Parathyroid adenoma (tissue), 2 donors: ENCODE measurements around the gene DCUN1D2.

Source experiments
- H2AFZ ChIP-seq: fragments of 300-600 bp; sonication (generic); one replicate; pipeline ENCODE4 v1.7.0; 2017; ENCODE audit warnings: antibody characterized with exemption, mild to moderate bottlenecking
- H3K27ac ChIP-seq: fragments of 300-600 bp; sonication (generic); one replicate; pipeline ENCODE4 v1.7.0; 2017
- H3K27me3 ChIP-seq: fragments of 300-600 bp; sonication (generic); one replicate; pipeline ENCODE4 v1.7.0; 2017; ENCODE audit warnings: low read length; ENCODE audit not compliant: control insufficient read depth, insufficient read depth
- H3K36me3 ChIP-seq: fragments of 300-600 bp; sonication (generic); one replicate; pipeline ENCODE4 v1.7.0; 2017; ENCODE audit warnings: low read length; ENCODE audit not compliant: control insufficient read depth, insufficient read depth
- H3K4me1 ChIP-seq: fragments of 300-600 bp; sonication (generic); one replicate; pipeline ENCODE4 v1.7.0; 2017; ENCODE audit warnings: control low read depth
- H3K4me2 ChIP-seq: fragments of 300-600 bp; sonication (generic); one replicate; pipeline ENCODE4 v1.7.0; 2017; ENCODE audit warnings: low read length
- H3K4me3 ChIP-seq: fragments of 300-600 bp; sonication (generic); one replicate; pipeline ENCODE4 v1.7.0; 2017; ENCODE audit warnings: low read depth, low read length
- H3K79me2 ChIP-seq: fragments of 300-600 bp; sonication (generic); one replicate; pipeline ENCODE4 v1.7.0; 2017; ENCODE audit warnings: control low read depth
- H3K9ac ChIP-seq: fragments of 300-600 bp; sonication (generic); one replicate; pipeline ENCODE4 v1.7.0; 2017; ENCODE audit warnings: mild to moderate bottlenecking
- H3K9me3 ChIP-seq: fragments of 300-600 bp; sonication (generic); one replicate; pipeline ENCODE4 v1.7.0; 2017; ENCODE audit warnings: low read length; ENCODE audit not compliant: control insufficient read depth
- CTCF ChIP-seq: fragments of 300-600 bp; sonication (generic); IDR thresholded peaks from one replicate; pipeline ENCODE4 v1.7.0; 2017; ENCODE audit warnings: antibody characterized with exemption, mild to moderate bottlenecking
- donor health status: primary hyperparathyroidism.

The DCUN1D2 gene

GRCh38 chr13:113443991-113444390, 46.5 kb downstream of the DCUN1D2 start:
- Histone ChIP-seq H3K4me2 (no peak overlapping the region), H3K27ac (no peak overlapping the region), H3K79me2 (no peaks in the 10 kb centered on the region), H3K9me3 (no peaks in the 10 kb centered on the region), H3K36me3 (no peaks in the 10 kb centered on the region), H3K4me1 (no peaks in the 10 kb centered on the region), H3K4me3 (no peak overlapping the region), H3K27me3 (no peaks in the 10 kb centered on the region), H3K9ac (no peak overlapping the region), H2AFZ (no peak overlapping the region)
- TF ChIP-seq CTCF: no peak

GRCh38 chr13:113442985-113443362, 47.5 kb downstream of the DCUN1D2 start:
- TF ChIP-seq CTCF: no peak
- Histone ChIP-seq H2AFZ (no peak overlapping the region), H3K4me3 (no peak overlapping the region), H3K9me3 (no peaks in the 10 kb centered on the region), H3K4me2 (no peak overlapping the region), H3K9ac (no peak overlapping the region), H3K27ac (no peak overlapping the region), H3K79me2 (no peaks in the 10 kb centered on the region), H3K27me3 (no peaks in the 10 kb centered on the region), H3K36me3 (no peaks in the 10 kb centered on the region), H3K4me1 (no peaks in the 10 kb centered on the region)

GRCh38 chr13:113442354-113442984, 48.0 kb downstream of the DCUN1D2 start:
- H3K36me3 ChIP-seq: no peaks in the 10 kb centered on the region
- H3K9me3 ChIP-seq: no peaks in the 10 kb centered on the region
- no peak overlapping the region for H3K27ac ChIP-seq
- H3K27me3 ChIP-seq: no peaks in the 10 kb centered on the region
- no peak overlapping the region for H3K4me3 ChIP-seq
- no peaks in the 10 kb centered on the region for H3K79me2 ChIP-seq
- no peaks in the 10 kb centered on the region for H3K4me1 ChIP-seq
- H3K9ac ChIP-seq: no peak overlapping the region
- no peak overlapping the region for H2AFZ ChIP-seq
- H3K4me2 ChIP-seq: no peak overlapping the region
- no peak for TF ChIP-seq CTCF

GRCh38 chr13:113441661-113442060, 48.9 kb downstream of the DCUN1D2 start:
- H3K36me3 ChIP-seq: no peaks in the 10 kb centered on the region

More at GRCh38 chr13:113441661-113442060, 48.9 kb downstream of the DCUN1D2 start:
- Histone ChIP-seq H3K79me2 (no peaks in the 10 kb centered on the region), H3K4me1 (no peaks in the 10 kb centered on the region), H3K27me3 (no peaks in the 10 kb centered on the region), H3K9me3 (no peaks in the 10 kb centered on the region), H3K9ac (no peak overlapping the region), H3K4me2 (no peak overlapping the region), H3K4me3 (no peak overlapping the region), H2AFZ (no peak overlapping the region), H3K27ac (no peak overlapping the region)
- TF ChIP-seq CTCF: no peak
